Activated CD8-positive, alpha-beta memory T cell treated with anti-CD3 and anti-CD28 coated beads for 24 hours (primary cell): ENCODE data around the gene GOLT1B.

ENCODE experiments used
- DNase-seq: peaks from one replicate; pipeline ENCODE4 v3.0.0-alpha.2; 2020

The GOLT1B gene

DNA sequence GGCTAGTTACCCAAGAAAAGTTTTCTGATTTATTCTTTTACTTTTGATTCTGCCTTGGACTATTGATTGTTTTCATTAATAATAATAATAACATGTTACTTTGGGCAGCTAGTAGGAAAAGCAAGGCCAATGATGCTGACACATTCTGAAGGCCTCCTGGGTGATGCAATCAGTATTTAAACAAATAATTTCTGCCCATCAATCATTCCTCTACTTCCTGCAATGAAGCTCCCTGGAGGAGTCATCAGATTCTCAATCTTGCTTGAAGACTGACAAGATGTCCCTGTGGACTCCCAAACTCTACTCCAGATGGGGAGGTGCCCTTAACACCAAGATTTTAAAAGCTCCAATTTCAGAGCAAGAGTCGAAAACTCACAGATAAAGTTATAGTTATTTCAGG lies 24.5 kb downstream of the GOLT1B start, which contains the start of gene SPX:
TSS of gene SPX (plus strand) at position 244 of the 400 bp plus-strand sequence. CDS start 177 bp downstream, outside the sequence.
- no peak for DNase-seq

DNA sequence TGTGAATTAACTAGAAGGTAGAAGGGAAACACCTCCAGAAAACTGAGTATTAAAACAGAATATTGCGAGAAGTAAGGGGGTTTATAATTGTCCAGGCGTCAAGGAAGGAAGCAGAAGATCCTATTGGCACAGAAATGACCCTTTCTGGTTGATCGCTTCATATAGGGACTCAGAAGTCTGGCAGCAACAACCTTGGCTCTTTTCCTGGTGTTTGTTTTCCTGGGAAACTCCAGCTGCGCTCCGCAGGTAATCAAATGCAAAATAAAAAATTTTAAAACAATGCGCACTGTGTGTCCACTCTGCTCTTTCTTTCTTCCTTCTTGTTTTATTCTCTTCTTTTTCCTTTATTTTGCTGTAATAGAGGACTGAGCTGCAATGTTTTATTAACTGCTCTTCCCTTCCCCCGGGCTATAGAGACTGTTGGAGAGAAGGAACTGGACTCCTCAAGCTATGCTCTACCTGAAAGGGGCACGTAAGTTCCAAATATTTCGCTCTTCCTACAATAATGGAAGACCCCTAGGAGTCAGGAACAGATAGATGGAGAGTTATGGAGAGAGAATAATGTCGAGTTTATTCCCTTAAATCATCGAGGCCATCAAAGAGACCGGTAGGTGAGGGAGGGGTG lies 25.2 kb downstream of the GOLT1B start:
- no peak for DNase-seq

DNA sequence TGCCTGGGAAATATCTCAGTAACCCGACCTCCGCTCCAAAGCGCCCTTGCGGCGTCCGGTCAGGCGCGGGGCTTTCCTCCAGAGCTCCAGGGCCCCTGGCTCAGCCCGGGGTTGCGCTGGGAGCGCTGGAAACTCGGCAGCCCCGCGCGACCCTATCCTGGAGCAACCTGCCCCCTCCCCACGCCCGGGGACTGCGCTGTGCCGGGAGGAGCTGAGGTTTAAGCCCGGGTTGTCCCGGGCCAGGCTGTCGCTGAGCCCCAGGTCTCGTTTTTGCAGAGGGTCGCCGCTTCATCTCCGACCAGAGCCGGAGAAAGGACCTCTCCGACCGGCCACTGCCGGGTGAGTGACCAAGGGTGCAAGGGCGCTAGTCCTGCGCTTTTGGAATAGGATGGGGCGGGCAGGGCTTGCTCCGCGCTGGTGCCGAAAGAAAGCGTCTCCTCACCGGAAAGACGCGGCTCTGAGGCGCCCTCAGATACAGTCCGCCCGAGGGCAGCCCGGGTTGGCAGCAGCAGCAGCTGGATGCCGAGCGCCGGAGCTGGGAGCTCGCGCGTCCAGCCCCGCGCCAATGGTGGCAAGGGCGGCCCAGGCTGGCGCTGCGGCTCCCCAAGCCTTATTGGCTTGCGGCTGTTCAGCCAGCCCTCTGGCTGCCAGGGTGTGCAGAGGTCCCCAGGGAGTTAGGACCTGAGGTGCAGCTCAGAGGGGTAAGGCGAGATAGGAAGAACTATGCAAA lies 26.0 kb downstream of the GOLT1B start:
- peak; percentile 81 for DNase-seq

DNA sequence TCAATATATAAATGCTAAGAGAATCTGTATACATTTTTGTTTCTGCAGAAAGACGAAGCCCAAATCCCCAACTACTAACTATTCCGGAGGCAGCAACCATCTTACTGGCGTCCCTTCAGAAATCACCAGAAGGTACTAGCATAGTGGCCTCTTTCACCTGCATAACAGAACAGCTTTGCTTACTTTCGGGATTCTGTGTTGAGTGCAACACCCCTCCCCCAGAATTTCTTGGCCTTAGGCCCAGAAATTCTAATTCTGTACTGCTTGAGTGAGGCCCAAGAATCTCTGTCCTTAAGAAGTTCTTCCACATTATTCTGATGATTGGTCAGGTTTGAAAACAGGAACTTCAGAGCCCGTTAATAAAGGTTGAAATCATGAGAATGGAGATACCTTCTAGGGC lies 27.4 kb downstream of the GOLT1B start:
- no peak for DNase-seq

DNA sequence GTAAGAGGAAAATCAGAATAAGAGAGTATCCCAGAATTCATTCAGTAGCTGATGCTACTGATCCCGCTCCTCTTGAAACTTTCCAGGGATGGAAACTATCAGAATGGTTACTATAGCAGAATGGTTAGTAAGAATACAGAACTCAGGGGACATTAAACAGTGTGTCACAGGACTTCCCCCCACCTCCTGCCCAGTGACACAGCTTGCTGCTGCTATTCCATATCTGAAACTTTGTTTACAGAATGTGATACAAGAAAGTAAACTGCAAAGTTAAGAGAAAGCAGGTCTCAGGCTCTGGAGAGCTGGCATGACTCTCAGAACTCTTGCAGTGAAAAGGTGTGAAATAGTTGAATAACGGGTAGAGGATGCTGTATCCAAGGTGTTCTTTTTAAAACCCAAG lies 27.9 kb downstream of the GOLT1B start:
- DNase-seq, result no peak

DNA sequence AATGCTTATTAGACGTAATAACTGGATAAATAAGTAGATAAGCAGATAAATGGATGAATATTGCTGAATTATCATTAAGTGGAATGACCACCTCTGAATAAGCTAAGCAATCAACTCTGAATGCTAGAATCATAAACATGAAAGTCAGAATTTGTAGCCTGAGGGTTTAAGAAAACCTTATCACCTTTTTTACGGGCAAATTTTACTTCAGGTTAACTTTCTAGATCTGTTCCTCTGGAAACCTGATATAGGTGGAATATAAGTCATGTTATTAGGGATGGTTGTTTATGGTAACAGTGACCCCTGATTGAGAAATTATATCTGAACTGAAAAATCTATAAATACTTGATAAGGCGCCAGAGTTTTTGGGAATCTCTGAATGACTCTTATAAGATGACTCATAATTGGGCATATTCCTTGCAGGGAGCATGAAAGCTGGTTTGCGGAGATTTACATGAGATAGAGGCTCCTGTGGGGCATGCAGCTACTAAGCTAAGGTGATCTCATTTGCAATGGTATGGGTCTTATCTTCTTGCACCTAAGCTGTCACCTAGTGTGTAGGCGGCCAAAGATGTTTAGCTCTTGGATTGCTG lies 36.6 kb downstream of the GOLT1B start:
- DNase-seq, result no peak

DNA sequence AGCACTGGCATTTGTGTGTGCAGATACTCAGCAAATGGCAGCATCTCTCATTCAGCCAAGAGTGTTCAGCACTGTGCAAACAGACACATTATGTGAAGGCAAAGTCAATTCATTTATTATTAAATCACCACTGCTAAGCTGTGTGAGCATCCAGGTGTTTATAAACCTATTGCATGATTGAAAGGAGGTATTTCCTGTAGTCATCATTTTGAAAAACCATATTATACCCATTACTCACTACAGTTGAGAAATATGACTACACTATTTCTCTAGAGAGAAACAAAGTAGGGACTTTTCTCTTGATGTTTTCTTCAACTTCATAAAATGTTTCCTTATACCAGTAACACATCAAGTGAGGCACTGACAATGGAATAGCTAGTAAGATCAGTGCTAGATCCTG lies 38.2 kb downstream of the GOLT1B start:
- no peak for DNase-seq

DNA sequence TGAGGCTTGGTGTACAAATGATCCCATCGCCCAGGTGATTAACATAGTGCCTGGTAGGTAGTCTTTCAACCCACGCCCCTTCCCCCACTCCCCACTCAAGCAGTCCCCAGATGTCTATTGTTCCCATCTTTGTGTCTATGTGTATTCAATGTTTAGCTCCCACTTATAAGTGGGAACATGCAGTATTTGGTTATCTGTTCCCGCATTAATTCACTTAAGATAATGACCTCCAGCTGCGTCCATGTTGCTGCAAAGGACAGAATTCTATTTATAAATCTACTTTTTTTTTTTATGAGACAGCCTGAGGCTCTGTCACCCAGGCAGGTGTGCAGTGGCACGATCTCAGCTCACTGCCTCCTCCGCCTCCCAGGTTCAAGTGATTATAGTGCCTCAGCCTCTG lies 40.2 kb downstream of the GOLT1B start:
- DNase-seq, result no peak

DNA sequence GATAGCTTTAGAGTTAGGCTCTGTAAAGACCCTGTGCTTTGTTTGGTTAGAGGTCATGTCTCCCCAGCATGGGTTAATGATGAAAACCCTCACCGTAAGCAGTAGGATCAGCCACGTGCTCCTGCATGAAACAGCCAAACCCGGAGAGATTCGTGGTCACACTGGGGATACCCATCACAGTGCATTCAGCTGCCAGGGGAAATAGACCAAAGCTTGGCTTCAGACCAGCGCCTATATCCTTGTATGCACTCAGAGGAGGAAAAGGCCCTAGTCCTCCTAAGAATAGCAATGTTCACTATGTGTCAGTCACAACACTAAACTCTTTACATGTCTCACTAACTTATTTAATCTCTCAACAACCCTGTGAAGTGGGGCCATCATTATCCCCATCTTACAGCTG lies 40.8 kb downstream of the GOLT1B start:
- DNase-seq, result no peak

DNA sequence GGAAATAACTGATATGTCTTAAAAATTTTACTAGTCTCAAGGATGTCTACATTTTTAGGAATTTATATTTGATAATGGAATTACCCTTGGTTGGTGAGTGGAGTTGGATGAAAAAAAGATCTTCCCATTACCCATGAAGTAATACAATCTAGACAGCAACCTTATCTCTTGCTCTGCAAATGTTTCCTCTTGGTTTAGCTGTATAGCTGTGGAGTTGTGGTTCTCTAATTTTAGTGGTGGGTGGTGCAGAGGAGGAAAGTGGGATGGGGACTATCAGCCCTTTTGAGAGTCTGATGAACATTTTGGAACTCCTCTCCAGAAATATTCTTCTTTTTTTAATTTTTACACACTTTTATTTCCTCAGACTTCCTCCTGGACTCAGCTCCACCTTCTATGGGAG lies 41.6 kb downstream of the GOLT1B start:
- DNase-seq, result no peak

DNA sequence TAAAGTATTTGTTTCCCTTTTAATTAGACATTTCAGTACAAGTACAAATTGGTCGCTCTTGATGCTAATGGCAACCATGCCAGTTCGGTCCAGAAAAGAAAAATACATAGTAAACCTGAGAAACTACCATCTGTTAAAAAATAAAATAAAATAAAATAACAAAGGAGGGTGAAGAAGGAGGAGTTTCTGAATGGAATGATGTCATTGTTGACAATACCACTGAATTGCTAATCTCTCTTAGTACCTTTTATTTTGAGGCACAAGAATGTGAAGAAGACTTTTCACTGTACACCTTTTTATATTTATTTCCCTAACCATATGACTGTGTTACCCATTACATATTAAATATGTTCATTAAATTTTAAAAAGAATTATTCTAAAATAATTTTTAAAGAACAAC lies 44.0 kb downstream of the GOLT1B start:
- DNase-seq, result no peak

DNA sequence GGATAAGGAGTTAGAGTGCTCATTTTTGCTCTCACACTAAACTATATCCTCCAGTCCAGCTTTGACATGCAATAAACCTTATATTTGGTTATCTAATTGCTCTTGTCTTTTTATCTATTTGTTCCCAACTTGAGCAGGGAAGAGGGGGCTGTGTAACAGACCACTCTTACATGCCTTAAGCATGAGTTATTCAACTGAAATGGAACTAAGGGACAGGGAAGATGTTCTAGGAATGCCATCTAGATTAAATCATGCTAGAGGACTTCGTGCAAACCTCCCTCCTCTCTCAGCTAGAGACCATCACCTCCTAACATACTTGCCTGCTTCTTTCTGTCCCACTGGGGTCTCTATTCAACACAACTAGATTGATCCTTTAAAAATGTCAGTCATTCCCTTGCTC lies 45.1 kb downstream of the GOLT1B start:
- no peak for DNase-seq

DNA sequence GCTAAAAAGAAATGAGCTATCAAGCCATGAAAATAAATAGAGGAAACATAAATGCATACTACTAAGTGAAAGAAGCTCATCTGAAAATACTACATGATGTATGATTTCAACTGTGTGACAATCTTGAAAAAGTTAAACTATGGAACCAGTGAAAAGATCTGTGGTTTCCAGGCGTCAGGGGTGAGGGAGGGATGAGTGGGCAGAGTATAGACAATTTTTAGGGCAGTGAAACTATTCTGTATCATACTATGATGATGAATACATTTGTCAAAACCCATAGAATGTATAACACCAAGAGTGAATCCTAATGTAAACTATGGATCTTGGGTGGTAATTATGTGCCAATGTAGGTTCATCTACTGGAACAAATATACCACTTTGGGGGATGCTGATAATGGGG lies 45.8 kb downstream of the GOLT1B start:
- DNase-seq, result no peak

DNA sequence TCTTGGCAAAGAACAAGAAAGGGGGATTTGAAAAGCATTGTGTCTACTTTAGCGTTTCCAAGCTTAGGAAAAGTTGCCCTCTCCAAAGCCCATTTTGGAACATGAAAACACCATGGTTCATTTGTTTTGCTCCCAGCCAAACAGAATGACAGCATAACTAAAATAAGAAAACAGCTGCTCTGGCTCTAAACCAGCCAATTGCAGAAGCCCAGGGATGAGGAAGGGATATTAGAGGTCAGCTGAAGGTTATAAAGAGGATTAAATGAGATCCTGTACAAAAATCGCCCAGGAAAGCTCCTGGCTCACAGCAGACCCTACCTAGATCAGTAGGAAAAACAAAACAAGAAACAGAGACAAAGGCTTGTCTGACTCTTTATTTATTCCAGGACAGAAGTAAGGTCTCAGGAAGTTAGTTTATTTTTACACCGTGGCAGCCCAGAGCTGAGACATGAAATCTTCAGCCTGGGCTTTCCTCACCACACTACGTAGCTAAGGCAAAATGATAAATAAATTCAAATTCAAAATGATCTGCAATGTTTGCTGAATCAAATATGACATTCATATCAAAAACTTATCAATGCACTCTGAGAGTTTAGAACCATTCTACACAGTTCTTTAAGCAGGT lies 50.4 kb downstream of the GOLT1B start:
- DNase-seq, result no peak

DNA sequence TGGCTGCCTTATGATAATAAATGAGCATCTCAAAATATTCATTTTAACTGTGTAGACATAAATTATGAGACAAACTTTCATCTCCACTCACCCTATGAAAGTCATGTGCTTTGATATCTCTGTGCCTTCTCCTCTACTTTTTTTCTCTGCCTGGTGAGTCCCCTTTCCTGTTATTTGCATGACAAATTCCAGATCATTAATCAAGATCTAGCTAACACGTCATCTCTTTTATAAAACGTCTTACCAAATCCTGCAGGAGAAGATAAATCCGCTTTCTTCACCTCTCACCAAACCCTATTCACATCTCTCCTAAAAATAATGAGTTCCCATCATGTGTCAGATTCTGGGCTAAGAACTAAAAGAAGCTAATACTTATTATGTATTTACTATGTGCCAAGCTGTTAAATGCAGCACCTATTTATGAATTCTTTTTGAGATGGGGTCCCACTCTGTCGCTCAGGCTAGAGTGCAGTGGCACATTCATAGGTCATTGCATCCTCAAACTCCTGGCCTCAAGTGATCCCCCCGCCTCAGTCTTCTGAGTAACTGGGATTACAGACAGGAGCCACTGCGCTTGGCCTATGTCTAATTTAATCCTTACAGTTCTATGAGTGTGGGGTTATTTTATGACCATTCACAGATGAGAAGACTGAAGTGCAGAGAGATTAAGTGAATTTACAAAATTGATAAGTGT lies 51.2 kb downstream of the GOLT1B start:
- DNase-seq, result no peak

DNA sequence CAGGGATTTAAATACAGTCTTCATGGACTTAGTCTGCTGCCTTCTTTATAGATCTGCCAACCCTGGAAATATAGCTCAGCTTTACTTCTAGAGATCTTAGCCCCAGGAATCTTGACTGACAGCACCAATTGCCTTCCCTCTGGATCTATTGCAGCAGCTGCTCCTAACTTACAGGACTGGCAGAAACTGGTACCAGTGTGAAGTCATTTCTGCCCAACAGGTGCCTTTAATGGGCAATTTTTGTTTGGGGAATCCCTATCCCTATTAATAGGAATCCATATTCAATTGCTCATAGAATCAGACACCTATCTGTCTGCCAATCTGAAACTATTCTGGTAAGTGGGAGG lies 51.7 kb downstream of the GOLT1B start:
- DNase-seq, result no peak

DNA sequence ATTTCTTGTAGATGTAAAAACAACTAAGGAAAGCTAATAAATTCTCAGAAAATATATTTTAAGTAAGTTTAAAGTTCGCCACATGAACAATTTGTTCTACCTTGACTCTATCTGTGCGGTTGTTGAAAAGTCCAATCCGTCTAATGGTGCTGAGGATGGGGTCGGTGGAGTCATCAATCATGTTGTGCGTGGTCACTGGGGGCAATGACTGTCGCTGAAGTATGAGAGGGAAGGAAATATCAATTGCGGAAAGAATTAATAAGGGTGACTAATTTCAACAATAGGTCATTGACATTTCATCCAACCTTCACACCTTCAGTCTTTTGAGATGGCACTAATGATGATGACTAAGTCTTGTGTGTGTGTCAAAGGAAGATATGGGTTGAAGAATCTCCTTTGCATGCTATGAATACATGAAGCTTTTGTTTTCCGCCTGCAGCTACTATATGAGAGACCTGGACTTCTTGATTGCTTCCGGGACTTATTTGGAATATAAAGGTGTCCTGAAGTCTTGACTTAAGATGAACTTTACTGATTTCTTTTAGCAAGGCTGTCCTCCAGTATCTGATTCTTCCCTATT lies 56.6 kb downstream of the GOLT1B start:
- DNase-seq, result no peak

DNA sequence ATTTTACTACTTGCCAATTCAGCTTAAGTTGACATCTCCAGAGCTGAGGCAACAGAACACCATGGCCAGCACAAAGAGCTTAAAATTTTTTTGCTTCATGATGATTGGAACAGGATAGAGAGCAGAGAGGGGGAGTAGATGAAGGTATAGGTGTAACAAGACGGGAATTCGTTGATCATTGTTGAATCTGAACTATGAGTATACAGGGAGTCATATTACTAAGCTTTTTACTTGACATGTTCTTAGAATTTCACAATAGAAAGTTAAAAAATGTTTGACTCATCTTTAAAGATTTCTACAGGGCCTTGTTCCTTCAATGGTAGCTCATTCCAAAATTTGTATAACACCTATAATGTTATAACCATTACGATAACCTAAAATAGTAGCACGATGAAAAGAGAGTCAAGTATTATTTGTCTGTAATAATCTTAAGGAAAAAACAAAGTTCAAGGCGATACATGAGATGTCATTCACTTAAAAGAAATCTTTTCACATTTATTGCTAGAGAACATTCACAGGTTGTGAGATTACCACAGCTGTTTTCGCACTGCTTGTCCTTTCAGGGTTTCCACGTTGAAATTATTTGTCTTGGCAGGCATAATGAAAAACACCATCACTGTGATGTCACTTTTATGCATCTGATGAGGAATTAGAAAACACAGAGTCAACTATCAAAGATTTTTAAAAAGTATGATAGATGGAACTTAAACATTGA lies 58.4 kb downstream of the GOLT1B start:
- no peak for DNase-seq

DNA sequence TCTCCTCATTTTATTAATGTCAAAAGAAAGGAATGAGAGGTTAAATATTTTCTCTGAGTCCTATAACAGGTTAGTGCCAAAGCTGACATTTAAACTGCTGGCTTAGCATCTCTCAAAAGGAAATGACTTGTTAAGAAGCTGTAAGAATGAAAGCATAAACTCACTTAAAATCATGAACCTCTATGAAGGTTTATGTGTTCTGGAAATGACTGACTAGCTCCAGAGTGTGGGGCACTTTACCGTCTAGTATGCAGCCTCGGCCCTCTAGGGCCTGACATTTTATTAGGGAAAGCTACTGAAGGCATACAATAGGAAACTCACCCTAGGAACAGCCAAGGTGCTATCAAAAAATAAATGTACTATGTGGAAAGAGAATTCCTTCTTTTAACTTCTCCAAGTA lies 59.6 kb downstream of the GOLT1B start:
- DNase-seq, result no peak

DNA sequence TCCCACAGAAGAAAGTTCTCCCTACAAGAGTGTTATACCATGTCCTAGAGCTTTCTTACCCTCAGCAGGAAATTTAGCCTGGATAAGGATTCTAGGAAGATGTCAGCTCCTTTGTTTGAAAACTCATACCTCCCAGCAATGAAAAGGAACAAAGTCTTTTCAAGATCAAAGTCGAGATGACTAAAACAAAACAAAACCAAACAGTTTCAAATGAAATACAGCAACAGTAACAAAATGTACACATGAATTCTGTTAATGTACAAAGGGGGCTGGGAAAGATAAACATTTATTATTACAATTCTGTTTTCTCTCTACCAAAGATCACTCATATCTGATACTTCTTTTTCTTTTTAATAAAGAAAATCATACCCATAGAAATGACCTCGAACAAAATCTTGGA lies 61.3 kb downstream of the GOLT1B start:
- no peak for DNase-seq

DNA sequence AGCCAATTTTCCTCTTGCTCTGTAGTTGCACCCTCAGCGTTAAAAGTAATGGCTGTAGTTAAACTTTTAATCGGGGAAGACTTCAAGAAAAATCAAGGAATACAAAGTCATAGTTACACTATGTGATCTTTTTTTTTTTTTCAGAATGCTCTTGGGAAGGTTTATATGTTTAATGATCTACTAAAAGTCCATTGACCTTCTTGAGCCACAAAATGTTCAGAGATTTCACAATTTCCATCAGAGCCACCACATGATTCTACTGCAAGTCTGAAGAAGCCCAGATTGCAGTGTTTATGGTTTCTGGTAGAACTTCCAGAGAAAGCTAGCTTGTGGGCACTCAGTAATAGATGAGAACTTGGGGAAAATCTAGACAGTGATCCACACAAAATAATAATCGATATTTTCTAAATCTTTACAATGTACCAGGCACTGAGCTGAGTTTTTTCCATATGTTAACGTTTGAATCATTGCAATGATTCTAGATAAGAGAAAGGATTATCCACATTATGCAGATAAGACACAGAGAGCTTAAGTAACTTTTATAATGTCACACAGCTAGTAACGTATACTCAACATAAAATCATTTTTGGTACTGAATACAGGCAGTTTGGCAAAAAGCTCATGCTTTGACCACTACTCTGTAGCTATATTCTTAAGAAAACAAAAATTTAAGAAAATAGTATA lies 64.8 kb downstream of the GOLT1B start:
- DNase-seq, result no peak

DNA sequence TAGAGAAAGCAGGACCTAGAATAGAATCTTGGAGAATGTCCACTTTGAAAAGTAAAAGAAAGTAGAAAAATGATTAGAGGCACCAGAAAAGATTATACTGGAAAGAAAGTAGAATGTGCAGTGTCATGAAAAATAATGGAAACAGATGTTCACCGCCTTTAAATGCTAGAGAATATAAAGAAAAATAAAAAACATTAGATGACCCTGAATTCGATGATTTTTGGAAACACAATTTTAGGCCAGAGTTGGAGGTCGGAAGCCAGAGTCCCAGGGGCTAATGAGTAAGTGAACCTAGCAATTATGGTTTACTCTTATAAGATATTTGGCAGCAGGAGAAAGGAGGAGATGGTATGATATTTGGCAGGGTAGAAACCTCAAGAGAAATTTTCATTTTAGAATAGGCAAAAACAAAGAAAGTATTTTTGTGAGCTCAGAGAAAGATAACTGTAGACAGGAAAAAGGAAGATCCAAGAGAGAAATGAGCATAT lies 65.4 kb downstream of the GOLT1B start:
- no peak for DNase-seq
